Stimulated activated CD4-positive, alpha-beta T cell treated with anti-CD3 and anti-CD28 coated beads, Interleukin-12 subunit alpha, Interleukin-12 subunit beta, amount 100 ng/mL, for 4 hours (primary cell): ENCODE data around the gene FXYD2.
A peak's percentile ranks its signal among the peaks of the same experiment; 100 is the strongest.

Source experiments
- DNase-seq: peaks from one replicate; pipeline ENCODE4 v3.0.0-alpha.2; 2020

Gene FXYD2

DNA sequence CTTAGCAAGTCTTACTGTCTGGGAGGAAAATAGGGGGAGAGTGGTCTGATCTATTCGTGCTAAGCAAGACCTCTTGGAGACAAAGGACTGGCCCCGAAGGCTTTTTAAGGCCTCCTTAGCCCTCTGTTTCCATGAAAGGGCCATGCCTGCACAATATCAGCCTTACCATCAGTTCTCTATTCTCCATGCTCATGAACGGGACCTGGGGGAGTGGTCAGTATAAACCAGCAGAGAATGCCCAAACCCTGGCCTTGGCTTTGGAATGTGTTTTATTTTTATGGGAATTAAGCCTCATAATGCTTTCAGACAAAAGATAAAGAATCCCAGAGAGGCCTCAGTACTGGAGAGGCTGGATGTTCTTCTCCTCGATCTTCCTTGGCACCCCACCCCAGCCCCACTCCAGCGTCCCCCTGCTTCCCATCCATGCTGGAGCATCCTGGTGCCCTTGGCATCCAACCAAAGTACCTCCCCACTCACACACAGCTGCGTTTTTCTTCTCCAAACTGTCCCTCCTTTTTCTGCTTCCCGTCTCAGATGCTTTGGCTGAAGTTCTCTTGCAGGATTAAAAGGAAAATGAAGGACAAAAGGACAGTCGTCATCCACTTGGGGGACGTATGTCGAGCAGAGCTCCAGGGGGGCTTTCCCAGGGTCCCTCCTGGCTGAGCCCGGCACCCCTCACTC, 33.3 kb upstream of the FXYD2 start:
- no peak for DNase-seq

DNA sequence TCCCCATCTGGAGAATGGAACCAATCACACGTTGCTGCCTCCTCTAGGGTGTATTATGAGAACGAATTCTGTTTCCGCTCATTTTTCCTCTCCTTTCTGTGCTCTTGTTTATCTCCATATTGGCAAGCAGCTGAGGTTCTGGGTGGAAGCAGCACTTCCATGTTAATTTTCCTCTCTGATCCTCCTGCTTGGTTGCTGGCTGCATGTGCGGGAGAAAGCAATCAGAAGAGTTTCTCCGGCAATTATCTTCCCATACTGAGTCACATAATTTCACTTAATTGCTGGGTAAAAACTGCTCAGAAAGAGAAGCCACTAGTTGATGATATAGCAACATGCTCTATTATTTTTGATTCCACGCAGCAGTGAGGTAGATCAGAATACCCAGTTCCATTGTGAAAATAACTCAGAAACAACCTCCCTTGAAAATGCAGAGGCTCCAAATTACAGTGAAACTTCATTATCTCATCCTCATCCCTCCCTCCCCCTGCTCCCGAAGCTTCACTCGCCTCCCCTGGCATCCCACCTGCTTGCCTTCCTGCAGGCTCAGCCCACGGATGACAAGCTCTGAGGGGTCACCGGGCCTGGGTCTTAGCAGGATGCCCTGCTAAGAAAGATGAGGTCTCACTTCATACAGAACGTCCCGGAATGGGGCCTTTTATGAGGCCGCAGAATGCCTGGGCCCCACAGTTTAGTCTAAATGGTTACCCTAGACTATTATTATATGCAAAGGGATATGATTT, 31.5 kb upstream of the FXYD2 start:
- DNase-seq, result no peak

DNA sequence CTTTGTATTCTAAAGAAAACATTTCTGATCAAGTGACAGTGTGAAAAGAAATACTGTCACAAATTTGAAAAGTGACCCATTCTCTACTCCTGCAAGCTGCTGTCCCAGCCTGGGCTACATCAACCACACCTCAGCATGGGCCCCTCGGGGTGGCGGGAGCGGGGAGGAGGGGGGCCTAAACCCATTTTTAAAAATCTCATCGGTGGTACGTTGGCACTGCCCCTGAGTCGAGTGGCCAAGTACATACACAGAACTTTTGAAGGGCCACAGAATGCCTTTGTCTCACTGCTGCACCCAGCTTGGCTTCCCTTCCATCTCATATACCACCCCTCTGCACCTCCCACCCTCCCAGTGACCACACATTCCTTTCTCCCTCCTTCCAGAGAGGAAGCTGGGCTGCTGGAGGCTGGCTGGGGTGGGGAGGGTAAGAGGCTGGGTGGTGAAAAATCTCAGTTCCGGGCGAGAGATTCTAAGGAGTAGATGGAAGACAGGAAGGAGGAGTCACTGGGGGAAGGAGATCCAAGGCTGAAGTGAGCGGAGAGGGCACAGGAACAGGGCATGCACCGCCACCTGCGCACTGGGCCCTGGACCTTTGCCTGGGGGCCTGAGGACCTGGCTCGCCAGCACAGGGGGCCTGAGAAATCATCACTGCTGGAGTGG, 30.8 kb upstream of the FXYD2 start:
- no peak for DNase-seq

DNA sequence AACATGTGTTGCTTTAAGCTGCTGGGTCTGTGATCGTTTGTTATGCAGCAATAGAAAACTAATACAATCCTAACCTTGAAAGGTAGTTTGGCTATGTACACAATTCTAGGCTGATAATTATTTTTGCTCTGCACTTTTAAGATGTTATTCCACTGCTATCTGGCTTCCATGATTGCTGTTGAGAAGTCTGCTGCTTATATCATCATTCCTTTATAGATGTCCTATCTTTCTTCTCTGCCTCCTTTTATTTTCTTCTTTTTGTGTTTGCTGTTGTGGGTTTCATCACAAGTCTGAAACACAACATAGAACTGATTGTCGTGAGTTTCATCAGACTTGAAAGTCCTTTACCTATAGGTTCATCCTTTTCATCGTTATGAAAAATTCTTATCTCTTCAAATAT, 27.8 kb upstream of the FXYD2 start:
- DNase-seq, result no peak

DNA sequence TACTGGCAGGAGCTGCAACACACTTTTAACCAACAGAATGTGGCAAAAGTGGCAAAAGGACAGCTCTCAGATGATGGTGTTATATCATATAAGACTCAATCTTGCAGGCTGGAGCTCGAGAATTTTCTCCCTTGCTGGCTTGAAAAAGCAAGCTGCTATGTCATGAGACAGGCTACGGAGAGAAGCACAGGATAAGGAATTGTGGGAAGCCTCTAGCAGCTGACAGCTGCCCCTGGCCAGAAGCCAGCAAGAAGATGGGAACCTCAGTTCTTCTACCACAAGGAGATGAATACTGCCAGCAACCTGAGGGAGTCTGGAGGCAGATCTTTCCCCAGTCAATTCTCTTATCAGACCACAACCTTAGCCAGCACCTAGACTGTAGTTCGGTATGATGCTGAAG, 27.3 kb upstream of the FXYD2 start:
- DNase-seq, result no peak

DNA sequence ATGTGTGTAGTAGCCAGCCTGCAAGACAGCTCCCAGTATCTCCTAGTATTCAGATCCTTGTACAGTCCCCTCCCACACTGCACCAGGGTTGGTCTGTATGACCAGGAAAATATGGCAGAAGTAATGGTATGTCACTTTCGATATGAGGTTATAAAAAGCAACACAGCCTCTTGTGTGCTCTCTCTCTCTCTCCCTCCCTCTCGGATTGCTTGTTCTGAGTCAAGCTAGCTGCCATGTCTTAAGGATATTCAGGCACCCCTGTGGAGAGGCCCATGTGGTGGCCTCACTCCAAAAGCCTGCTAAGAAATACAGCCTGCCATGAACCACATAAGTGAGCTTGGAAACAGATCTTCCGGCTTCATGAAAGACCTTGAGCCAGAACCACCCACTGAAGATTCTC, 26.6 kb upstream of the FXYD2 start:
- no peak for DNase-seq

DNA sequence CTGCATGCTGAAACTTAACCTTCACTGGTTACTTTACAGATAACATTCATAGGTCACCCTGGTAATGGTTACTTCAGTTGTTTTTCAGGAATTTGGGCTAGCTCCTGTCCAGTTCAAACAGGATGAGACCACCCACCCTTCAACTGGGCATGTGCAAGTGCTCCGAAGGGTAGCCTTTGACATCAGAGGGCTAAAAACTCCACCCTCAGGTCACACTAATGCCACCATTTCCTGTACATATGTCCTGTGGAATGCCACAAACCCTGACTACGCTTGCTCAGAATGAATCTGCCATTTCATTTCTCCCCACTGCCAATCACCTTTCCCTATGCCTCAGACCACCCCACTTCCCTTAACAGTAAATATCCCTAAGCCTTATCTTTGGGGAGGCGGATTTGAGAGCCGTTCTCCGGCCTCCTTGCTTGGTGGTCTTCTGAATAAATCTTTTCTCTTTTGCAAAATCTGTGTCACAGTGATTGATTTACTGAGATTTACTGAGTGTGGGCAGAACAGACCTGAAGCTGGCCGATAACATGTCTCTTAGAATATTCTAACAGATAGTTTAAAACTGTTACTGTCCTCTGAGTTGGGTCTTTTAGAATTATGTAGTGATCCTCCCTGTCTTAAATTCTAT, 25.4 kb upstream of the FXYD2 start:
- DNase-seq, result no peak

DNA sequence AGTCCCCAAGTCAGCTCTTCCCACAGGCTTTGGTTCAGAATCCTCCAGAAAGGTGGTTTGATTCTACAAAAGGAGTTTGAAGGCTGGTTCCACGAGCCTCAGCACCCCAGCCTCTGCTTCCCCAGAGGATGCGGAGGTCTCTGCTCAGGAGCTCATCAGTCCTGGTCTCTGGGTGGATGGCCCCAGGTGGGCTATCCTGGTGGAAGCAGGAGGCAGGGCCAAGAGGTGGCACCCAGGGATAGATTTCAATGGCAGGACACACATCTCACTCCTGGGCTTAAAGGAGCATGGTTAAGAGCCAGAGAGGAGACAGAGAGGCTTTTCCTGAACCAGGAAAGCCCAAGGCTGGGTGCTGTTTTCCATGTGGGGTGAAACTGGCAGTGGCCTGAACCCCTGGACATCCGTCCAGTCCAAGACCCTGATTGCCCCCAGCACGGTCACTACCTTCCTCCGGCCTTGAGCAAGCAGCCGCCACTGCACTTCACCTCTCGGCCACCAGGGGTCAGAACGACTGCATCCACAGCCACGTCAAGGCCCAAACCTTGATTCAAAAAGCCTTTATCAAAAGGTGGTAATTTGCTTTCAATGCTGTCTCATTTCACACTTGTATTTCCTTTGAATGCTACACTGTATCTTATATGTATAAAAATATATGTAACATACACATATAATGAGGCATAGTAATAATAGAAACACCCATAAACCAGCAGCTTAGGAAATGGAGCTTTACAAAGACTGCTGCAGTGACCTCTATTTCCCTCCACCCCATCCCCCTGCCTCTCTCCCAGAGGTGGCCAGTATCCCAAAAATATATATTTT, 19.3 kb upstream of the FXYD2 start:
- DNase-seq, result peak; percentile 85

DNA sequence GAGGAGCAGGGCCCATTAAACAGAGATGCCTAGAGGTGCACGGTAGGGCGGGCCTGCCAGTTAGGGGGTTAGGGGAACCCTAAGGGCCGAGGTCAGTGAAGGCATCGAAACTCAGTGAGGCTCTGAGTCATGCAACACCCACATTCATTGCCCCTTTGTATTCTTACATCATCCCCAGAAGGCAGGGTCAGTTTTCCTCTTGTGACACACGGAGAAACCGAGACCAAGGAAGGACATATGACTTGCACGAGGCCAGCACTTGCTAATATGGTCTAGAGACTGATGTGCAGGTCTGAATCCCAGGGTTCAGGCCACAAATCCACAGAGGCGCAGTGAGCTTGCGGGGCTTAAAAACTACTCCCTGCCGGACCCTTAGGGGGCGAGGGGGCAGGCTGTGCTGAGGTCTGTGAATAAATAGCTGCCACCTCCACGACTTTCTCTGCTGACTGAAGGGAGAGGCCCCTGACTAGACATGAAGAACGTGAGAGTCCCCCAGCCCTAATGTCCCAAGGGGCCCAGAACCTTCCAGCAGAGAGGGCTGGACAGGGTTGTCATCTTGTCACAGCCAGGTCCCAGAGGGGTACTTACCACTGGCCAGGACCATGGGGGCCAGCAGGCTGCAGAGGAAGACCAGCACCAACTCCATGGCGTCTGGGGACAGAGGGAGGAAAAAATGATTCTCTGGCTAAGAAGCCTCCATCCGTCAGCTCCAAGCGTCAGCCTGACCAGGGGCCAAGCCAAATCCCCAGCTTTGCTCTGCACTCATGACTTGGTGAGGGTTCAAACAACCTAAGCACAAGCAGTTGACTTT, 17.8 kb upstream of the FXYD2 start:
- DNase-seq, result no peak

DNA sequence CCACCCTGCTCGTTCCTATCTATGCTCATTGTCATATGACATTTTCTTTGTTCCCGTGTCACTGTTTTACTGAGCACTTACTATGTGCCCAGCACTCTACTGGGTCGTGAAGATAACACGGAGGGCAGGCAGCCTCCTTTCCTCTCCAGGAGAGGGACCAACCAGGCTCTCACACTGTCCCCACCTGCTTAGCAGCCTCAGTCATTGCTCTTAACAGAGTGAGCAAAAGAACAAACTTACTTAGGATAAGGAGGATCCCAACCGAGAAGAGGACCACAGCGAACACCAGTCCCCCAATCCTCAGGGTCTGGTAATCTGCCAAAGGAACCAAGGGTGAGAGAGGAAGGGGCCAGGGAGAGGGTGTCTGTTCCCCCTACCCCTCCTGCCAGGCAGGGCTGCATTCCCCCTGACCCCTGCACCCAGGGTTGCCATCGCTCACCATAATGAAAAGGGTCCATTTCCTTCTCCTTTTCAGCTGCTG, 17.0 kb upstream of the FXYD2 start:
- DNase-seq, result no peak

DNA sequence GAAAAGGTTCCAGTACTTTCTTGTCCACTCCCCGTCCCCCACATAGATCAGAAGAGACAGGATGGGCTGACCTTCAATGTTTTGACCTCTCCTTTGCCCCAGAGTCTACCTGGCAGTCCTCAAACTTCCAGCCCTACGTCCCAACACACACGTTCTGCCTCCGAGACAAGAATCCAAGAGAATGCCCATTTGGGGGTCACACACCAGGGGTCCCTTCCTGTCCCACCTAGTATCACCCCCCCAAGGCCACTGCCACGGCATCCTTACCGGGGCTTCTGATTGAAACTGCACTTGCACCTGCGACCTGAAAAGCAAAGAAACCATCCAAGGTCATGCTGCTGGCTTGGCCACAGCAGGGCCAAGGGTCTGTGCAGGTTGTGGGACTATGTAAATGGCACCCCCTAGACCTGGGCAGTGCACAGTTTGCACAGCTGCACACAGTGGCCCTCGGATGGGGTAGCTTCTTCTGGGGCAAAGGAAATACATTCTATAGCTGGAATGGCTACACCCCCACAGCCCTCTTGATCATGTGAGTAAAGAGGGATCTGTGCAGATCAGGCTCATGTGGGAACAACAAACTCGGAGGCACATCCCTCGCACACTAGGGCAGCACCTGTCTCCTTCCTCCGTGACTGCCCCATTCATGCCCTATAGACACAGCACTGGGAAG, 16.5 kb upstream of the FXYD2 start:
- DNase-seq, result no peak

DNA sequence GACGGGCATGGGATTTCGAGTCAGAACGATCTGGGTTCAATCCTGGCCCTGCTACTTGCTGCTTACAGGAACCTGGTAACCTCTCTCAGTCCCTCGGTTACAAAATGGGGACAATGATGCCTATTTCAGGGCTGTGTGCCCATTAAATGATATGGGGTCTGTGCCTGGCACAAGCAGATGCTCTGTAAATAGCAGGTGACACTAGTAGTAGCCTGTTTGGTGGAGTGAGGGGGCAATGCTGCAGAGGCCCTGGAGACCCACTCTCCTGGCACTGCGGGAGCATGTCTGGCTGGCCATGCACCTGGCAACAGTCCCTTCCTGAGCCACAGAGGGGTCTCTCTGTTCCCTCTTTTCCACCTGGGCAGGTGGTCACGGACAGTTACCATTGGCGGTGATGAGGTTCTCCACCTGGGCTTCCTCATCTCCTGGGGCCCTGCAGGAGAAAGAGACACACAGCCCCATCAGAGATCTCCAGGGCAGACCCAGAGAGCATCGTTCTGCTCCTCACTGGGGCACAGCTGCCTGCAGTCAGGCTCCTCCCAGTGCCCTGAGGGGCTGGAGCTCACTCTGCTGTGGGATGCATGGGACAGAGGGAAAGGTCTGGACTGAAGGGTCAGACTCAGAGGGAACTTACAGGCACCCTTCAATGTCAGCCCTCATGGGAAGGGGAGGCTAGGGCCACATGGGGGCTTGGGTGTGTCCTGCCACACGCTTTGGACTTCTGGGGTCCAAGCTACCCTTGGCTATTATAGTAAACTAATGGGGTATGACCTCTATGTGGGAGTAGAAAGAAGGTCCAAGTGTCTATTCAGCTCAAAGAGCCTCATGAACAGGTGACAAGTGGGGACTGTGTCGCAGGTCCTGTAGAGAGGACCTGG, 15.6 kb upstream of the FXYD2 start:
- no peak for DNase-seq

DNA sequence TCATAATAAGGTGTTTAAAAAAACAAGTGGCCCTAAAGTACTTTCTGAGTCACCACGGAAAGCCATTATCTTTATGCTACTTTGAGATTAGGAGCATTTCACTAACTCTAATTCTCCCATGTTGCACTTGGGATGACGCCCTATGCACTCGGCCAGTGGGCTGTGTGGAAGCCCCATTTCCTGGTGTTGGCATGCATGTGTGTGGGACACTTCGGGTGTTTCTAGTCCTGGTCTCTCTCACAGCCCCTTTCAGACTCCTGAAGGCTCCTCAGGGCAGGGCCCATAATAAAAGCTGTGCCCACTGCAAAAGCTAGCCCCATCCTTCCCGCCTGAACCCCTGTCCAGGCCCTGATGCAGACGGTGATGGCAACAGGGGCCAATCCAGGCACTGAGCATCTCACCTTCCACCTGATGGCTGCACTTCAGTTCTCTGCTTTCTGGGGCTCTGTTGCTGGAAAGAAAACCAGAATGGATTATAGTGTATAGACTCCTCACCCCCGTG, 14.9 kb upstream of the FXYD2 start:
- DNase-seq, result no peak

DNA sequence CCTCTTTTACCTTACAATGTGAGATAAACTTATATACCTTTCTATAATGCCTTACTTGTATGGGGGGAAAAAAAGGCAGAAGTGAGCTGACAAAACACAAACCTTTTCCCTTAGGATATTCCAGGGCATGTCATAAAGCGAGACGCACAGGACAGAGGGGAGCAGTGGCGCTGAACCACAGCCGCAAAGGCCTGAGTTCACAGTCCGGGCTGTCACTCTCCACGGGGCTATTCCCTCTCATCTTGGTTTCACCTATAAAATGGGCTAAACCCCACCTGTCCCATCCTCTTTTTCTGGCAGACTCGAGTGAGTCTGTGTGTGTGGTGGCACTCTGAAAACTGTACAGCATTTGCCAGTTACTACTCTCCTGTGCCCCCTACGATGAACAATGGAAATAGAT, 14.4 kb upstream of the FXYD2 start:
- no peak for DNase-seq

DNA sequence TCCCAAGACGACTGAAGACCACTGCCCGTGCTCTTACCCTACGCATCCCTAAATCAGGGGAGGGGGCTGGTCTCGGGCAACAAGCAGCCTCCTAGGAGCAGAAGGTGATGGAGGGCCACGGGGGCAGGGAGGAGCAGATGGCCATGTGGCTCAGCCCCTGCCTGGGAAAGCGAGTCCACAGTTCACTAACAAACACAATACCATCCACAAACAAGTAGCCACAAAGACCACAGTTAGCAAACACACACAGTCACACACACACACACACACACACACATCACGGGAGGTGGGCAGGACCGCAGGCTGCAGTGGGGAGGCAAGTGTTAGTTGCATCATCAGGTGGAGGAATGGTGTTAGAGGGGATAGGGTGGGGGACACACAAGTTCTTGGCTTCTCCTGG, 13.2 kb upstream of the FXYD2 start:
- no peak for DNase-seq

DNA sequence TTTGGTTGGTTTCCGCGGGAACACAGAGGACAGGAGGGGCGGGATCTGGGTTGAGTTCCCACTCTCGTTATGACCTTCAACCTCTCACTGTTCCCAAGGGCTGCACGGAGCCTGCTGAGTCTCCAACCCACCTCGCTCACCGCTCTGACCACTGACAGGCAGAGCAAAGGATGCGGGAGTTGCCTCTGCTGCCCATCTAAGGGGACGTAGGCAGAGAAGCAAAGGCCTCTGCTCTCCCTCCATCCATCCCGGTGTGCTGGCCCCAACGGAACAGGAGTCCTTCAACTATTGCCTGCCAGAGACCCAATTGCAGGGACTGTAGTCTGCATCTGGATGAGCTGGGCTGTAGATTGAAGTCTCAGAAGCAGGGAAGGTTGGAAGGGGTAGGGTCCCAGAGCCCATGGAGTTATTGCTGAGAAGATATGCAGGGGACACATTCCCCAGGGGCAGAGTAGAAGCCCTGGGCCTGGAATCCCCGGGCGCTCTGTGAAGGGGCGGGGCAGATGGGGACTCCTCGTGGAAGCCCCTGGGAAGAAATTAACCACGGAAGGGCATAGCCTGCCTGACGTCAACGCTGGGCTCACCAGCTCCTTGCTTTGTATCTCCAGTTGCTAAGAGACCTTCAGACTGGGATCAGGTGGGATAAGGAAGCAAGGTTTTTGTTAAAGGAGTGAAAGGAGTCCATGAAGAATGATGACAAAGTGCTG, 12.7 kb upstream of the FXYD2 start:
- no peak for DNase-seq

DNA sequence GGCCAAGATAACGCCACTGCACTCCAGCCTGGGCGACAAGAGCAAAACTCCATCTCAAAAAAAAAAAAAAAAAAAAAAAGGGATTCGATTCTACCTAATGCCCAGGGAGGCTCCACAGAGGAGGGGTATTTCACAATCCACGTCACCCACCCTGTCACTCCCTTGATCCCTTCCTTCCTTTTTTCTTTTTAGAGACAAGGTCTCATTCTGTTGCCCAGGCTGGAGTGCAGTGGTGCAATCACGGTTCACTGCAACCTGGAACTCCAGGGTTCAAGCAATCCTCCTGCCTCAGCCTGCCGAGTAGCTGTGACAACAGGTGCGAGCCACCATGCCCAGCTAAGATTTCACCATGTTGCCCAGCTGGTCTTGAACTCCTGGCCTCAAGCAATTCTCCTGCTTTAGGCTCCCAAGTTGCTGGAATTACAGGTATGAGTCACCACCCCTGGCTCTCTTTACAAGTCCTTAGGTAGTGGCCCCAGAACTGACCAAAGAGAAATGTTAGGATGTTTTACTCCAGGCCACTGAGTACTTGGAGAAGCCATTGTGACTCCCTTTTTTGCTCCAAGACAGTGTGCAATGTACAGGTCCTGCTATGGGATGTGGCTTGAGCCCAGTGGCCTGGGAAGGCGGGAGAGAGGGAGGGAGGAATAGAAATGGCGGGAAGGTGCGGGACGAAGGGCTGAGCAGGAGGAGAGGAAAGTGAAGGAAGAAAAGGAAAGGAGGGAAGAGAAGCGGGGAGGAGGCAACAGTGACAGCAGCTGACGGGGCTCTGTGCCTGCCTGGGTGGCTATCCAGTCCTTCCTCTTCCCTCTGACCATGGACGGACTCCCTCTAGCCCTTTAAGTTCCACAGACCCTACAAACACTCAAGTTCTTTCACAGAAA, 11.8 kb upstream of the FXYD2 start:
- no peak for DNase-seq

DNA sequence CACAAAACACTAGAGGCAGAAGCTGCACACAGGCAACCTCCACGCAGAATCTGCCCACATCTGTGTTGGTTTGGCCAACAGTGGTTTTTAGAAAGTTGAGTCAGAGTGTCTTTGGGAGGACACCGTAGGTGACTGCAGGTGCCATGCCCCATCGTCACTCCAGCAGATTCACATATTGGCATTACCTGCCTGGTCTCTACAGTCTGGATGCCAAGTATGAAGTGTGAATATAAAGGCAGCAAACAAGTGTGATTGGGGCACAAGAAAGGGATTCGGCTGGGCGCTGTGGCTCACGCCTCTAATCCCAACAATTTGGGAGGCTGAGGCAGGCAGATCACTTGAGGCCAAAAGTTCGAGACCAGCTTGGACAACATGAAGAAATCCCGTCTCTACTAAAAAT, 11.0 kb upstream of the FXYD2 start:
- DNase-seq, result no peak
